Measurements from ENCODE around the gene DIS3L2.
"Not testable (repeated sequence)": the region's sequence is repeated elsewhere in the genome, so short reads cannot be mapped to it uniquely, and the experiment has no call there.

DIS3L2 gene

GRCh38 chr2:232013701-232014353 lies 52.3 kb downstream of the DIS3L2 start:
- no peak for DNase-seq (ENCODE audit: low read depth)

GRCh38 chr2:232014681-232015080 lies 53.2 kb downstream of the DIS3L2 start:
- no peak for DNase-seq (ENCODE audit: low read depth)

- no peak for DNase-seq (ENCODE audit: low read depth)
These were observed 56.7 kb downstream of the DIS3L2 start for GRCh38 chr2:232018181-232018580.

GRCh38 chr2:232022718-232023117 lies 61.2 kb downstream of the DIS3L2 start:
- DNase-seq (ENCODE audit: low read depth): no peak

GRCh38 chr2:232023426-232023825 lies 61.9 kb downstream of the DIS3L2 start:
- no peak for DNase-seq (ENCODE audit: low read depth)

GRCh38 chr2:232024457-232024856 lies 62.9 kb downstream of the DIS3L2 start:
- no peak for DNase-seq (ENCODE audit: low read depth)

GRCh38 chr2:232026910-232027309 lies 65.4 kb downstream of the DIS3L2 start:
- no peak for DNase-seq (ENCODE audit: low read depth)

- DNase-seq (ENCODE audit: low read depth): no peak
These were observed 66.0 kb downstream of the DIS3L2 start for GRCh38 chr2:232027530-232027929.

GRCh38 chr2:232028071-232028470 lies 66.6 kb downstream of the DIS3L2 start:
- DNase-seq (ENCODE audit: low read depth): no peak

- no peak for DNase-seq (ENCODE audit: low read depth)
These were observed 67.1 kb downstream of the DIS3L2 start for GRCh38 chr2:232028631-232029030.

- no peak for DNase-seq (ENCODE audit: low read depth)
These were observed 67.8 kb downstream of the DIS3L2 start for GRCh38 chr2:232029346-232029745.

GRCh38 chr2:232030229-232030628 lies 68.7 kb downstream of the DIS3L2 start:
- DNase-seq (ENCODE audit: low read depth): no peak

- DNase-seq (ENCODE audit: low read depth): not testable (repeated sequence)
These were observed 73.8 kb downstream of the DIS3L2 start for GRCh38 chr2:232035292-232035691.

GRCh38 chr2:232036876-232037275 lies 75.4 kb downstream of the DIS3L2 start:
- DNase-seq (ENCODE audit: low read depth): not testable (repeated sequence)

GRCh38 chr2:232038251-232038880 lies 76.9 kb downstream of the DIS3L2 start:
- no peak for DNase-seq (ENCODE audit: low read depth)

- DNase-seq (ENCODE audit: low read depth): no peak
These were observed 77.5 kb downstream of the DIS3L2 start for GRCh38 chr2:232038881-232039485.

GRCh38 chr2:232042911-232043574 lies 81.5 kb downstream of the DIS3L2 start:
- no peak for DNase-seq (ENCODE audit: low read depth)

- no peak for DNase-seq (ENCODE audit: low read depth)
These were observed 82.5 kb downstream of the DIS3L2 start for GRCh38 chr2:232043966-232044365.

GRCh38 chr2:232049350-232049749 lies 87.8 kb downstream of the DIS3L2 start:
- DNase-seq (ENCODE audit: low read depth): no peak

GRCh38 chr2:232052591-232052990 lies 91.1 kb downstream of the DIS3L2 start:
- DNase-seq (ENCODE audit: low read depth): no peak

- no peak for DNase-seq (ENCODE audit: low read depth)
These were observed 92.3 kb downstream of the DIS3L2 start for GRCh38 chr2:232053777-232054176.

GRCh38 chr2:232058063-232058877 lies 96.8 kb downstream of the DIS3L2 start:
- no peak for DNase-seq (ENCODE audit: low read depth)

Measured in stimulated activated CD8-positive, alpha-beta memory T cell treated with anti-CD3 and anti-CD28 coated beads, Interleukin-12 subunit alpha, Interleukin-12 subunit beta, amount 100 ng/mL, for 4 hours (primary cell).